Thoracic aorta (tissue), 2 donors: ENCODE results near the gene ARFIP1. TPM values are rescaled to one million over a fixed set of nuclear protein-coding genes. Genes with fewer than 3 reads are reported as not detected.
"Not testable (repeated sequence)": the region's sequence is repeated elsewhere in the genome, so short reads cannot be mapped to it uniquely, and the experiment has no call there.

Experiments
- ATAC-seq: fragments of 150-250 bp; one replicate; pipeline ENCODE4 v1.8.0; 2017; ENCODE audit warnings: low read depth; ENCODE audit not compliant: insufficient number of reproducible peaks, low FRiP score
- DNase-seq: peaks from one replicate; pipeline ENCODE4 v3.0.0-alpha.2; 2020; ENCODE audit warnings: low spot score
- H3K27ac ChIP-seq, 2 donors: fragments of 200-600 bp; sonication (generic); 1 replicate in 1 of 2; 2 replicates in 1 of 2; pipeline ENCODE4 v1.5.1; 2016; ENCODE audit warnings: mild to moderate bottlenecking in 2 of 2, moderate library complexity in 2 of 2
- H3K27me3 ChIP-seq: fragments of 200-600 bp; sonication (generic); replicated peaks from 2 replicates; pipeline ENCODE4 v1.6.0; 2016; ENCODE audit warnings: mild to moderate bottlenecking; ENCODE audit not compliant: insufficient read depth
- H3K36me3 ChIP-seq: fragments of 200-600 bp; sonication (generic); one replicate; pipeline ENCODE4 v1.5.1; 2016
- H3K4me1 ChIP-seq, 2 donors: fragments of 200-600 bp; sonication (generic); 1 replicate in 1 of 2; 2 replicates in 1 of 2; pipeline versions ENCODE4 v1.5.1 to v1.6.0; 2016; ENCODE audit warnings: low read depth in 2 of 2, mild to moderate bottlenecking in 1 of 2; ENCODE audit not compliant: control insufficient read depth in 1 of 2
- H3K4me3 ChIP-seq: fragments of 200-600 bp; sonication (generic); 2 replicates; pipeline ENCODE4 v1.5.1; 2016; ENCODE audit warnings: mild to moderate bottlenecking
- H3K9me3 ChIP-seq: fragments of 200-600 bp; sonication (generic); 2 replicates; pipeline ENCODE4 v1.5.1; 2016
- total RNA-seq, 2 donors: library from RNA; depleted of rRNA; stranded (reverse); fragments of >200 nt; gene quantifications; one replicate each; pipeline versions ENCODE4 v1.1.0 to v1.2.3, GENCODE V29; 2016
- TF ChIP-seq, protein P1 (sequence below): fragments of 200-600 bp; sonication (generic); IDR thresholded peaks from one replicate; pipeline ENCODE4 v1.5.1; 2019; ENCODE audit warnings: antibody characterized with exemption

Gene ARFIP1
- total RNA-seq, 2 donors from 2014 or later: 24.0 to 39.0 TPM

DNA sequence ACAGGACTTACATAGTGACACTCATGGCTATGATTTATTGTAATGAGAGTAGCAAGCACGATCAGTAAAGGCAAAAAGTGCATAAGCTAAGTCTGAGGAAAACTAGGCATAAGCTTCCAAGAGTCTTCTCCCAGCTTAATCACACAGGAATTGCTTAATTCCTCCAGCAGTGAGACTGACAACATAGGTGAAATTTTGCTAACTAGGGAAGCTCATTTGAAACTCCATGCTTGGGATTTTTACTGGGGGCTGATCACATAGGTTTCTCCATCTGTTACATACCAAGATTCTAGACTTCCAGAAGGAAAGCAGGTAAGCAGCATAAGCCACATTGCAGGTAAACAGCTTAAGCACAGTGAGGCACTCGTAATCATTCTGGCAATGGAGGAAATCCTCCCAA lies 84.6 kb downstream of the ARFIP1 start:
- Histone ChIP-seq H3K4me1 (no peaks in the 10 kb centered on the region), H3K27me3 (no peaks in the 10 kb centered on the region), H3K27ac (no peak overlapping the region), H3K9me3 (no peaks in the 10 kb centered on the region), H3K4me3 (no peak overlapping the region), H3K36me3 (peaks cover 3% of the 10 kb centered on the region)
- ATAC-seq: no peak
- no peak for DNase-seq
- TF ChIP-seq, protein P1, sequence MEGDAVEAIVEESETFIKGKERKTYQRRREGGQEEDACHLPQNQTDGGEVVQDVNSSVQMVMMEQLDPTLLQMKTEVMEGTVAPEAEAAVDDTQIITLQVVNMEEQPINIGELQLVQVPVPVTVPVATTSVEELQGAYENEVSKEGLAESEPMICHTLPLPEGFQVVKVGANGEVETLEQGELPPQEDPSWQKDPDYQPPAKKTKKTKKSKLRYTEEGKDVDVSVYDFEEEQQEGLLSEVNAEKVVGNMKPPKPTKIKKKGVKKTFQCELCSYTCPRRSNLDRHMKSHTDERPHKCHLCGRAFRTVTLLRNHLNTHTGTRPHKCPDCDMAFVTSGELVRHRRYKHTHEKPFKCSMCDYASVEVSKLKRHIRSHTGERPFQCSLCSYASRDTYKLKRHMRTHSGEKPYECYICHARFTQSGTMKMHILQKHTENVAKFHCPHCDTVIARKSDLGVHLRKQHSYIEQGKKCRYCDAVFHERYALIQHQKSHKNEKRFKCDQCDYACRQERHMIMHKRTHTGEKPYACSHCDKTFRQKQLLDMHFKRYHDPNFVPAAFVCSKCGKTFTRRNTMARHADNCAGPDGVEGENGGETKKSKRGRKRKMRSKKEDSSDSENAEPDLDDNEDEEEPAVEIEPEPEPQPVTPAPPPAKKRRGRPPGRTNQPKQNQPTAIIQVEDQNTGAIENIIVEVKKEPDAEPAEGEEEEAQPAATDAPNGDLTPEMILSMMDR: no peak

DNA sequence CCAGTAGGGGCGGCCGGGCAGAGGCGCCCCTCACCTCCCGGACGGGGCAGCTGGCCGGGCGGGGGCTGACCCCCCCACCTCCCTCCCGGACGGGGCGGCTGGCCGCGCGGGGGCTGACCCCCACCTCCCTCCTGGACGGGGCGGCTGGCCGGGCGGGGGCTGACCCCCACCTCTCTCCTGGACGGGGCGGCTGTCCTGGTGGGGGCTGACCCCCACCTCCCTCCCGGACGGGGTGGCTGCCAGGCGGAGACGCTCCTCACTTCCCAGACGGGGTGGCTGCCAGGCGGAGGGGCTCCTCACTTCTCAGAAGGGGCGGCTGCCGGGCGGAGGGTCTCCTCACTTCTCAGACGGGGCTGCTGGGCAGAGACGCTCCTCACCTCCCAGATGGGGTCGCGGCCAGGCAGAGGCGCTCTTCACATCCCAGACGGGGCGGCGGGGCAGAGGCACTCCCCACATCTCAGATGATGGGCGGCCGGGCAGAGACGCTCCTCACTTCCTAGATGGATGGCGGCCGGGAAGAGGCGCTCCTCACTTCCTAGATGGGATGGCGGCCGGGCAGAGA lies 86.8 kb downstream of the ARFIP1 start:
- H3K4me1 ChIP-seq, H3K9me3 ChIP-seq, H3K36me3 ChIP-seq, DNase-seq, H3K4me3 ChIP-seq, ATAC-seq, H3K27ac ChIP-seq, H3K27me3 ChIP-seq: not testable (repeated sequence)

DNA sequence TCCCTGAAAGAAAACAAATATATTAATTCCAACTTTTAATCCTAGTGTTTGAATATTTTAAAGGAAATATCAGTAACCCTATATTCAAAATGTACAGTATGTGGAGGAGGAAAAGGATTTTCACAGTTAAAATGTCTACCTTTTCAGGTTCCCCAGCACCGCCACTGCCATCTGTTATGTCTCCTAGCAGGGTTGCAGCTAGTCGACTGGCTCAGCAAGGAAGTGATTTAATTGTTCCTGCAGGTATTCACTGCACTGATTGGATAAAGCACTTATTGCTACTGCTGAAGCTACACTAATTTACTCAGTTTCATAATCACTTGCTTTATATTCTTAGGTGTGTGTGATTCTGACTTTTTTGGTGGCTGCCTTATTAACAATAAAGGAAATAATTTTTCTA lies 90.9 kb downstream of the ARFIP1 start:
- no peaks in the 10 kb centered on the region for H3K9me3 ChIP-seq
- H3K36me3 ChIP-seq: no peaks in the 10 kb centered on the region
- ATAC-seq (no peak), DNase-seq (no peak)
- TF ChIP-seq, protein P1: no peak
- no peaks in the 10 kb centered on the region for H3K27me3 ChIP-seq
- no peak overlapping the region for H3K27ac ChIP-seq
- no peak overlapping the region for H3K4me3 ChIP-seq
- no peaks in the 10 kb centered on the region for H3K4me1 ChIP-seq

DNA sequence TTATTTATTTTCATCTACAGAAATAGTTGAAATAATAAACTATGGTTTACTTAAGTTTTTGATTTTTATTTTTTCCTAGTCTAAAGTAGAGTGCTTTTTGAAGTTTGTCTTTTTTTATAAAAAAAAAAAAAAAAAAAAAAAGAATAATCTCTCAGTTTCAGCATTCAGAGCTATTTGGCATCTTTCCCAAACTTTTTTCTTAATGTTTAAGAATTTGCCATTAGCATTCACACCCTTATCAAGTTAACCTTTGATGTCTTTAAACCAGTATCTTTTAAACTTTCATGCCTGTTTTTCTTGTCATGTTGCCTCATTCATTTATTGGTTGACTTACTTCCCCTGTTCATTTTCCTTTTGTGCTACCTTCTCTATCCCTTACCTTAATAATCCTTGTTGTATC lies 95.5 kb downstream of the ARFIP1 start:
- Histone ChIP-seq H3K4me3 (no peak overlapping the region), H3K36me3 (no peaks in the 10 kb centered on the region), H3K27ac (no peak overlapping the region), H3K4me1 (no peaks in the 10 kb centered on the region), H3K27me3 (no peaks in the 10 kb centered on the region), H3K9me3 (no peaks in the 10 kb centered on the region)
- ATAC-seq (no peak), DNase-seq (no peak)
- TF ChIP-seq, protein P1: no peak

DNA sequence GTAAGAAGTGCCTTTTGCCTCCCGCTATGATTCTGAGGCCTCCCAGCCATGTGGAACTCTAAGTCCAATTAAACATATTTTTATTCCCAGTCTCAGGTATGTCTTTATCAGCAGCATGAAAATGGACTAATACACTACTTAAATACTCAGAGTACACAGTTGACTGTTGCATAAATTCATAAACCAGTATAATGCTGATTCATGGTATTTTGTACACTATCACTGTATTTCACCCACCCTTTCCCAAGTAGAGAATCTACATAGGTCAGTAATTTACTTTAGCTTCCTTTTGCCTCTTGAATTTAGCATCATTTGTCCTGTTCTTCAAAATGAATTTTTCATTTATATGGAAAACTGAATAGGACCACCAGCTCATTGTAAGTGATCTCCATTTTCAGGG lies 98.1 kb downstream of the ARFIP1 start:
- ATAC-seq (no peak), DNase-seq (no peak)
- Histone ChIP-seq H3K36me3 (no peaks in the 10 kb centered on the region), H3K27me3 (no peaks in the 10 kb centered on the region), H3K27ac (no peak overlapping the region), H3K4me1 (no peaks in the 10 kb centered on the region), H3K9me3 (no peaks in the 10 kb centered on the region), H3K4me3 (no peak overlapping the region)
- TF ChIP-seq, protein P1: no peak

DNA sequence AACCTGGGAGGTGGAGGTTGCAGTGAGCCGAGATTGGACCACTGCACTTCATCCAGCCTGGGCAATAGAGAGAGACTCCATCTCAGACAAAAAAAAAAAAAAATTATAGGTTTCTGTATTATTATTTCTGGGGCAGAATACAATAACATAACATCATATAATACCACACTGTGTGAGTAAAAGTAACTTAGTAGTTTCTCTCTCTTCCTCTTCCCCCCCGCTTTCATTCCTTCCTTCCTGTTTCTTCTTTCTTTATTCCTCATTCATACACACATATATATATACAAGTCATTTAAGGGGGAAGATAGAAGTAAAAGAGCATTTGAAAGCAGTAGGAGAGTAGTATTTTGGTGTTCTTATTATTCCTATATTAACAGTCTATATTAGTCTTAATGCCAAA lies 100.5 kb downstream of the ARFIP1 start:
- no peaks in the 10 kb centered on the region for H3K4me1 ChIP-seq
- H3K4me3 ChIP-seq: no peak overlapping the region
- no peak for ATAC-seq
- no peak overlapping the region for H3K27ac ChIP-seq
- DNase-seq: no peak
- TF ChIP-seq, protein P1: no peak
- H3K36me3 ChIP-seq: peaks cover 3% of the 10 kb centered on the region
- H3K9me3 ChIP-seq: no peaks in the 10 kb centered on the region
- no peaks in the 10 kb centered on the region for H3K27me3 ChIP-seq
